ENCODE data around the gene FALEC. TPM values are rescaled to one million over a fixed set of nuclear protein-coding genes. Genes with fewer than 3 reads are reported as not detected.
A peak's percentile ranks its signal among the peaks of the same experiment; 100 is the strongest.
"Not testable (repeated sequence)": the region's sequence is repeated elsewhere in the genome, so short reads cannot be mapped to it uniquely, and the experiment has no call there.

Gene FALEC
- total RNA-seq, 2 experiments from 2014 or later, result not detected

- DNase-seq (peak in 1 of 14 experiments; percentile 29), ATAC-seq (ENCODE audit: poor library complexity) (no peak)
- intact Hi-C loops (cut with DNase I, micrococcal nuclease), result loop anchor here (1.0 to 5.0 kb wide), 5 partner anchors 19 to 218 kb away; partner anchors contain the start of genes ENSA (in 2 of the 2) and RPRD2 (in 1 of the 2)
- H3K27ac ChIP-seq (ENCODE audit: low read depth in 1 of 2, low read length in 2 of 2), result peak overlapping the region; percentile 93 to 97
- TF ChIP-seq, protein P1, sequence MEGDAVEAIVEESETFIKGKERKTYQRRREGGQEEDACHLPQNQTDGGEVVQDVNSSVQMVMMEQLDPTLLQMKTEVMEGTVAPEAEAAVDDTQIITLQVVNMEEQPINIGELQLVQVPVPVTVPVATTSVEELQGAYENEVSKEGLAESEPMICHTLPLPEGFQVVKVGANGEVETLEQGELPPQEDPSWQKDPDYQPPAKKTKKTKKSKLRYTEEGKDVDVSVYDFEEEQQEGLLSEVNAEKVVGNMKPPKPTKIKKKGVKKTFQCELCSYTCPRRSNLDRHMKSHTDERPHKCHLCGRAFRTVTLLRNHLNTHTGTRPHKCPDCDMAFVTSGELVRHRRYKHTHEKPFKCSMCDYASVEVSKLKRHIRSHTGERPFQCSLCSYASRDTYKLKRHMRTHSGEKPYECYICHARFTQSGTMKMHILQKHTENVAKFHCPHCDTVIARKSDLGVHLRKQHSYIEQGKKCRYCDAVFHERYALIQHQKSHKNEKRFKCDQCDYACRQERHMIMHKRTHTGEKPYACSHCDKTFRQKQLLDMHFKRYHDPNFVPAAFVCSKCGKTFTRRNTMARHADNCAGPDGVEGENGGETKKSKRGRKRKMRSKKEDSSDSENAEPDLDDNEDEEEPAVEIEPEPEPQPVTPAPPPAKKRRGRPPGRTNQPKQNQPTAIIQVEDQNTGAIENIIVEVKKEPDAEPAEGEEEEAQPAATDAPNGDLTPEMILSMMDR (IDR thresholded peaks at IDR 0.05), result no peak
- H3K4me1 Mint-ChIP-seq (ENCODE audit: low read depth), result peaks cover 31% of the 10 kb centered on the region
- no peaks in the 10 kb centered on the region for H3K27me3 Mint-ChIP-seq
- H3K27ac Mint-ChIP-seq, result peak overlapping the region; percentile 98
- no peaks in the 10 kb centered on the region for H3K9me3 ChIP-seq (ENCODE audit: control insufficient read depth in 1 of 2, insufficient read depth in 1 of 2, low read length in 2 of 2)
- H3K4me1 ChIP-seq (ENCODE audit: insufficient read depth, low read length), result peaks cover 16% of the 10 kb centered on the region
- H3K4me3 Mint-ChIP-seq, result peak overlapping the region; percentile 99
- ChIA-PET CTCF (interaction anchor here (0.6 to 14.2 kb wide), 7 partner anchors 12 to 41 kb away, joined by 4 to 183 read pairs (median 8); no protein-coding TSS in a partner anchor), POLR2A (interaction anchor here (0.6 to 15.4 kb wide), 28 partner anchors 9 to 701 kb away, joined by 3 to 1538 read pairs (median 7); partner anchors contain the start of genes ADAMTSL4, ENSA, FALEC and GOLPH3L)
- H3K36me3 ChIP-seq (ENCODE audit: insufficient read depth, low read length), result peaks cover 38% of the 10 kb centered on the region
- H3K4me3 ChIP-seq (ENCODE audit: low read length), result peak overlapping the region; percentile 84
- no peaks in the 10 kb centered on the region for H3K27me3 ChIP-seq (ENCODE audit: control insufficient read depth in 1 of 2, insufficient read depth in 2 of 2, low read length in 2 of 2)
- H3K9me3 Mint-ChIP-seq, result no peaks in the 10 kb centered on the region
- peaks cover 57% of the 10 kb centered on the region for H3K36me3 Mint-ChIP-seq (ENCODE audit: low read depth)
Measured at GRCh38 chr1:150579945-150580642, 64.5 kb downstream of the FALEC start.

- DNase-seq; H3K9me3 Mint-ChIP-seq; H3K27me3 Mint-ChIP-seq; ATAC-seq (ENCODE audit: poor library complexity); H3K4me3 ChIP-seq (ENCODE audit: low read length); H3K27ac ChIP-seq (ENCODE audit: low read depth in 1 of 2, low read length in 2 of 2); H3K9me3 ChIP-seq (ENCODE audit: control insufficient read depth in 1 of 2, insufficient read depth in 1 of 2, low read length in 2 of 2); H3K27me3 ChIP-seq (ENCODE audit: control insufficient read depth in 1 of 2, insufficient read depth in 2 of 2, low read length in 2 of 2): not testable (repeated sequence)
- CTCF ChIA-PET, result interaction anchor here (14.2 kb wide), 1 partner anchor 19 kb away, joined by 183 read pairs; no protein-coding TSS in a partner anchor
- intact Hi-C loops (cut with DNase I, micrococcal nuclease), result loop anchor here in 1 of 2 experiments (5.0 kb wide), 1 partner anchor 219 kb away; the partner anchor contains the start of gene RPRD2
- H3K36me3 Mint-ChIP-seq (ENCODE audit: low read depth), result peaks cover 48% of the 10 kb centered on the region
- Histone ChIP-seq H3K4me1 (ENCODE audit: insufficient read depth, low read length) (peaks cover 13% of the 10 kb centered on the region), H3K36me3 (ENCODE audit: insufficient read depth, low read length) (peaks cover 30% of the 10 kb centered on the region)
- H3K4me1 Mint-ChIP-seq (ENCODE audit: low read depth), result peaks cover 26% of the 10 kb centered on the region
- peak overlapping the region; percentile 98 for H3K27ac Mint-ChIP-seq
- POLR2A ChIA-PET, result interaction anchor here (1.4 to 15.4 kb wide), 4 partner anchors 8 to 693 kb away, joined by 4 to 1538 read pairs (median 52); partner anchors contain the start of gene ENSA
- H3K4me3 Mint-ChIP-seq, result peak overlapping the region; percentile 99
Measured at GRCh38 chr1:150580966-150581365, 65.4 kb downstream of the FALEC start.

- peaks cover 23% of the 10 kb centered on the region for H3K4me1 Mint-ChIP-seq (ENCODE audit: low read depth)
- H3K4me3 ChIP-seq (ENCODE audit: low read length); H3K27me3 Mint-ChIP-seq; H3K27me3 ChIP-seq (ENCODE audit: control insufficient read depth in 1 of 2, insufficient read depth in 2 of 2, low read length in 2 of 2); H3K27ac ChIP-seq (ENCODE audit: low read depth in 1 of 2, low read length in 2 of 2); H3K4me3 Mint-ChIP-seq; ATAC-seq (ENCODE audit: poor library complexity); DNase-seq; H3K9me3 Mint-ChIP-seq; H3K9me3 ChIP-seq (ENCODE audit: control insufficient read depth in 1 of 2, insufficient read depth in 1 of 2, low read length in 2 of 2): not testable (repeated sequence)
- peaks cover 44% of the 10 kb centered on the region for H3K36me3 Mint-ChIP-seq (ENCODE audit: low read depth)
- ChIA-PET CTCF (interaction anchor here (0.6 to 14.2 kb wide), 2 partner anchors 9 to 20 kb away, joined by 3 to 183 read pairs; no protein-coding TSS in a partner anchor), POLR2A (interaction anchor here (1.4 to 15.4 kb wide), 3 partner anchors 9 to 47 kb away, joined by 4 to 1538 read pairs (median 94); partner anchors contain the start of gene ENSA)
- H3K36me3 ChIP-seq (ENCODE audit: insufficient read depth, low read length), result peaks cover 25% of the 10 kb centered on the region
- H3K4me1 ChIP-seq (ENCODE audit: insufficient read depth, low read length), result peaks cover 13% of the 10 kb centered on the region
- intact Hi-C loops (cut with DNase I, micrococcal nuclease), result loop anchor here in 1 of 2 experiments (5.0 kb wide), 1 partner anchor 219 kb away; the partner anchor contains the start of gene RPRD2
- peak overlapping the region; percentile 98 for H3K27ac Mint-ChIP-seq
Measured at GRCh38 chr1:150581437-150581836, 65.9 kb downstream of the FALEC start.

DNA sequence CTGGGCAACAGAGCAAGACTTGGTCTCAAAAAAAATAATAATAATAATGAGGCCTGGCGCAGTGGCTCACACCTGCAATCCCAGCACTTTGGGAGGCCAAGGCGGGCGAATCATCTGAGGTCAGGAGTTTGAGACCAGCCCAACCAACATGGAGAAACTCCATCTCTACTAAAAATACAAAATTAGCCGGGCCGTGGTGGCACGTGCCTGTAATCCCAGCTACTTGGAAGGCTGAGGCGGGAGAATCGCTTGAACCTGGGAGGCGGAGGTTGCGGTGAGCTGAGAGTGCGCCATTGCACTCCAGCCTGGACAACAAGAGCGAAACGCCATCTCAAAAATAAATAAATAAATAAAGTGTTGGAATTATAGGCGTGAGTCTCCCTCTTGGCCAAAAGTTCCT, 66.4 kb downstream of the FALEC start:
- H3K36me3 ChIP-seq (ENCODE audit: insufficient read depth, low read length), result peaks cover 20% of the 10 kb centered on the region
- DNase-seq; H3K27me3 Mint-ChIP-seq; H3K9me3 Mint-ChIP-seq; H3K27me3 ChIP-seq (ENCODE audit: control insufficient read depth in 1 of 2, insufficient read depth in 2 of 2, low read length in 2 of 2); ATAC-seq (ENCODE audit: poor library complexity); H3K4me3 Mint-ChIP-seq; H3K9me3 ChIP-seq (ENCODE audit: control insufficient read depth in 1 of 2, insufficient read depth in 1 of 2, low read length in 2 of 2); H3K27ac ChIP-seq (ENCODE audit: low read depth in 1 of 2, low read length in 2 of 2); H3K4me3 ChIP-seq (ENCODE audit: low read length): not testable (repeated sequence)
- H3K36me3 Mint-ChIP-seq (ENCODE audit: low read depth), result peaks cover 38% of the 10 kb centered on the region
- ChIA-PET CTCF (interaction anchor here (0.6 to 14.2 kb wide), 2 partner anchors 8 to 20 kb away, joined by 3 to 183 read pairs; no protein-coding TSS in a partner anchor), POLR2A (interaction anchor here (0.7 to 15.4 kb wide), 6 partner anchors 9 to 34 kb away, joined by 3 to 1538 read pairs (median 7); no protein-coding TSS in a partner anchor)
- H3K4me1 Mint-ChIP-seq (ENCODE audit: low read depth), result peaks cover 23% of the 10 kb centered on the region
- intact Hi-C loops (cut with DNase I, micrococcal nuclease), result loop anchor here in 1 of 2 experiments (5.0 kb wide), 1 partner anchor 220 kb away; the partner anchor contains the start of gene RPRD2
- H3K27ac Mint-ChIP-seq, result peak overlapping the region; percentile 5
- H3K4me1 ChIP-seq (ENCODE audit: insufficient read depth, low read length), result peaks cover 13% of the 10 kb centered on the region
